CD4-positive, alpha-beta T cell (primary cell): ENCODE measurements around the gene C8G. TPM values are rescaled to one million over a fixed set of nuclear protein-coding genes. Genes with fewer than 3 reads are reported as not detected.

ENCODE experiments used
- ATAC-seq: fragments of 200-7000 bp; cut with Tn5 transposase; one replicate; pipeline ENCODE4 v1.10.0; 2022; ENCODE audit warnings: mild to moderate bottlenecking; ENCODE audit not compliant: poor library complexity
- CTCF ChIA-PET: fragments of 350-600 bp; sonication (Branson Sonifier 250); formaldehyde crosslinking; loops from one replicate; lab custom pipeline; 2021; ENCODE audit warnings: antibody characterized with exemption, inconsistent platforms; lab: Charles Lee
- POLR2A ChIA-PET: fragments of 350-600 bp; sonication (Branson Sonifier 250); formaldehyde crosslinking; loops from one replicate; lab custom pipeline; 2021; ENCODE audit warnings: antibody characterized with exemption, inconsistent platforms; lab: Charles Lee
- DNase-seq, 14 experiments: peaks; one replicate each; pipeline ENCODE4 v3.0.0-alpha.2; 2013 to 2020; ENCODE audit warnings: mixed read lengths in 2 of 14
- H3K27ac ChIP-seq, 2 donors: one replicate each; pipeline versions ENCODE4 v1.5.1 to v1.7.0; 2013; ENCODE audit warnings: low read length in 2 of 2, low read depth in 1 of 2, mild to moderate bottlenecking in 1 of 2
- H3K27me3 ChIP-seq, 2 experiments: 1 replicate in 1 of 2; 2 replicates in 1 of 2; pipeline versions ENCODE4 v1.6.1 to v1.7.0; 2013; ENCODE audit warnings: low read length in 2 of 2, control low read depth in 1 of 2, mild to moderate bottlenecking in 1 of 2, moderate library complexity in 1 of 2; ENCODE audit not compliant: insufficient read depth in 2 of 2, control insufficient read depth in 1 of 2
- H3K36me3 ChIP-seq: one replicate; pipeline ENCODE4 v1.6.1; 2013; ENCODE audit warnings: low read length, control low read depth; ENCODE audit not compliant: insufficient read depth
- H3K4me1 ChIP-seq: one replicate; pipeline ENCODE4 v1.6.1; 2013; ENCODE audit warnings: low read length, control low read depth; ENCODE audit not compliant: insufficient read depth
- H3K4me3 ChIP-seq: one replicate; pipeline ENCODE4 v1.5.1; 2013; ENCODE audit warnings: mild to moderate bottlenecking, low read length, moderate library complexity
- H3K9me3 ChIP-seq, 2 experiments: 1 replicate in 1 of 2; 2 replicates in 1 of 2; pipeline versions ENCODE4 v1.6.1 to v1.7.0; 2013; ENCODE audit warnings: low read length in 2 of 2, mild to moderate bottlenecking in 2 of 2, control low read depth in 1 of 2, moderate library complexity in 1 of 2; ENCODE audit not compliant: control insufficient read depth in 1 of 2, insufficient read depth in 1 of 2
- H3K27ac Mint-ChIP-seq: one replicate; pipeline ENCODE4 v1.8.0; 2020; ENCODE audit warnings: mixed read lengths
- H3K27me3 Mint-ChIP-seq: one replicate; pipeline ENCODE4 v1.8.0; 2021; ENCODE audit warnings: mixed read lengths
- H3K36me3 Mint-ChIP-seq: one replicate; pipeline ENCODE4 v1.8.0; 2021; ENCODE audit warnings: low read depth, mixed read lengths
- H3K4me1 Mint-ChIP-seq: one replicate; pipeline ENCODE4 v1.8.0; 2021; ENCODE audit warnings: low read depth, mixed read lengths
- H3K4me3 Mint-ChIP-seq: one replicate; pipeline ENCODE4 v1.8.0; 2020; ENCODE audit warnings: mild to moderate bottlenecking, mixed read lengths
- H3K9me3 Mint-ChIP-seq: one replicate; pipeline ENCODE4 v1.8.0; 2020; ENCODE audit warnings: mixed read lengths
- CTCF ChIP-seq: fragments of 200-600 bp; IDR thresholded peaks from one replicate; pipeline ENCODE4 v1.8.0; 2022; ENCODE audit warnings: antibody characterized with exemption, mild to moderate bottlenecking
- intact Hi-C, 2 experiments: fragments of 100-400 bp; cut with DNase I in 1 of 2; cut with micrococcal nuclease in 1 of 2; formaldehyde crosslinking; loops; one replicate each; pipeline versions ENCODE4 v1.15.1 to v1.9.0; 2023 to 2025; cut with DNase I, micrococcal nuclease
- polyA plus RNA-seq, 2 donors: library from polyadenylated mRNA; unstranded; fragments of 120-200 nt; gene quantifications; one replicate each; pipeline ENCODE4 v1.2.1, GENCODE V29; 2013
- total RNA-seq, 174 experiments: library from RNA in 2 of 174; stranded (reverse) in 2 of 174; gene quantifications; one replicate each; pipeline ENCODE4 v1.2.3 and lab custom pipeline; 2021 to 2026

The C8G gene
- total RNA-seq (not detected), total RNA-seq (lab: John Stamatoyannopoulos, UW) (0 to 1.2 (median 0.36) reads per million in 172 experiments)
- polyA plus RNA-seq (2013, experiment 1 of 2), result 0.99 TPM
- polyA plus RNA-seq (2013, experiment 2 of 2), result 1.2 TPM

GRCh38 chr9:136944519-136945332 is at the start of gene C8G, which contains the start of gene FBXW5:
C8G (plus strand) TSS chr9:136945243; CDS start chr9:136945321, 78 bp downstream.
FBXW5 (minus strand) TSS chr9:136944738; CDS start chr9:136944083, 655 bp downstream.
- Histone ChIP-seq H3K36me3 (peaks cover 34% of the 10 kb centered on the region), H3K9me3 (no peaks in the 10 kb centered on the region), H3K4me3 (peak within 1 kb of the TSS; percentile 69), H3K27ac (peak within 1 kb of the TSS in 1 of 2 donors; percentile 21), H3K4me1 (peaks cover 49% of the 10 kb centered on the region), H3K27me3 (no peaks in the 10 kb centered on the region)
- peak; percentile 96 for TF ChIP-seq CTCF
- H3K4me3 Mint-ChIP-seq, result peak within 1 kb of the TSS; percentile 87
- ChIA-PET CTCF (interaction anchor here (0.7 to 1.5 kb wide), 10 partner anchors 31 to 218 kb away, joined by 3 to 6 read pairs (median 4); partner anchors contain the start of genes AJM1, CLIC3, MAN1B1 and TMEM141), POLR2A (interaction anchor here (0.8 to 2.1 kb wide), 6 partner anchors 47 to 131 kb away, joined by 3 to 17 read pairs (median 4); partner anchors contain the start of genes AJM1, CLIC3 and PAXX)
- H3K27me3 Mint-ChIP-seq, result no peaks in the 10 kb centered on the region
- H3K27ac Mint-ChIP-seq, result peak within 1 kb of the TSS; percentile 59
- peak; percentile 86 for ATAC-seq
- no peaks in the 10 kb centered on the region for H3K9me3 Mint-ChIP-seq
- H3K36me3 Mint-ChIP-seq, result peaks cover 20% of the 10 kb centered on the region
- DNase-seq, result peak; percentile 84 to 97 (median 94)
- H3K4me1 Mint-ChIP-seq, result peaks cover 5% of the 10 kb centered on the region
- intact Hi-C loops, result loop anchor here (1.0 to 10.0 kb wide), 7 partner anchors 34 to 154 kb away; partner anchors contain the start of genes PHPT1 (in 2 of the 2), ABCA2 (in 1 of the 2), AJM1 (in 1 of the 2) and EDF1 (in 1 of the 2)

GRCh38 chr9:136896027-136896426 is 49.0 kb upstream of the C8G start:
- H3K4me1 Mint-ChIP-seq, result peaks cover 13% of the 10 kb centered on the region

More at GRCh38 chr9:136896027-136896426, 49.0 kb upstream of the C8G start:
- no peak for TF ChIP-seq CTCF
- H3K9me3 Mint-ChIP-seq, result no peaks in the 10 kb centered on the region
- Histone ChIP-seq H3K4me3 (no peak overlapping the region), H3K4me1 (peaks cover 18% of the 10 kb centered on the region), H3K27me3 (no peaks in the 10 kb centered on the region), H3K9me3 (no peaks in the 10 kb centered on the region), H3K36me3 (peaks cover 42% of the 10 kb centered on the region), H3K27ac (no peak overlapping the region)
- H3K27me3 Mint-ChIP-seq, result no peaks in the 10 kb centered on the region
- no peak overlapping the region for H3K4me3 Mint-ChIP-seq
- ATAC-seq, result no peak
- ChIA-PET POLR2A (no interaction called here), CTCF (no interaction called here)
- intact Hi-C loops, result no loop called here
- no peak for DNase-seq
- H3K27ac Mint-ChIP-seq, result no peak overlapping the region
- peaks cover 25% of the 10 kb centered on the region for H3K36me3 Mint-ChIP-seq
